HG03342 (cell line): Measurements from ENCODE around the gene LRFN2.

Source experiments
- ATAC-seq: cut with Tn5 transposase; IDR thresholded peaks from one replicate; pipeline ENCODE4 v1.9.1; 2021; ENCODE audit warnings: mild to moderate bottlenecking, moderate library complexity; ENCODE audit not compliant: unreplicated experiment

LRFN2 gene

DNA sequence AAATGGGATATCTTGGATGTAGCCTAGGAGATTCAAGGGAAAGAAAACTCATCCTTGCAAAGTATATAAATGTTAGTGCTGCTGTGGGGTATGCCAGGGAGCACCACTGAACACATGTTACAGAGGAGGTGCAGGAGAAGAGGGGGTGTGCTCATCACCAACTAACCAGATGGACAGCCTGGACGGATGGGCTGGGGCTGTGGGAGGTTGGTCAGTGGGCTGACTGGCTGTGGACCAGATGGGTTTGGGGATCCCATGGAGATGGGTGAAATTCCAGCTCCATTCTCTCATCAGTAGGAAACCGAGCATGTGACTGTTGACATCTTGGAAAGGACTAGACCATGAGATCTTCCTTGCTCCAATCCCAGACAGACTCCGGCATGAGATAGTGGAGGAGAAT lies 201.0 kb downstream of the LRFN2 start:
- no peak for ATAC-seq

- ATAC-seq: no peak
These were observed 203.6 kb downstream of the LRFN2 start for GRCh38 chr6:40383348-40384115.

GRCh38 chr6:40380271-40380670 lies 206.9 kb downstream of the LRFN2 start:
- ATAC-seq: no peak

GRCh38 chr6:40379811-40380210 lies 207.4 kb downstream of the LRFN2 start:
- no peak for ATAC-seq

- ATAC-seq: no peak
These were observed 208.5 kb downstream of the LRFN2 start for GRCh38 chr6:40378725-40379074.

GRCh38 chr6:40378071-40378724 lies 209.0 kb downstream of the LRFN2 start:
- ATAC-seq: no peak

DNA sequence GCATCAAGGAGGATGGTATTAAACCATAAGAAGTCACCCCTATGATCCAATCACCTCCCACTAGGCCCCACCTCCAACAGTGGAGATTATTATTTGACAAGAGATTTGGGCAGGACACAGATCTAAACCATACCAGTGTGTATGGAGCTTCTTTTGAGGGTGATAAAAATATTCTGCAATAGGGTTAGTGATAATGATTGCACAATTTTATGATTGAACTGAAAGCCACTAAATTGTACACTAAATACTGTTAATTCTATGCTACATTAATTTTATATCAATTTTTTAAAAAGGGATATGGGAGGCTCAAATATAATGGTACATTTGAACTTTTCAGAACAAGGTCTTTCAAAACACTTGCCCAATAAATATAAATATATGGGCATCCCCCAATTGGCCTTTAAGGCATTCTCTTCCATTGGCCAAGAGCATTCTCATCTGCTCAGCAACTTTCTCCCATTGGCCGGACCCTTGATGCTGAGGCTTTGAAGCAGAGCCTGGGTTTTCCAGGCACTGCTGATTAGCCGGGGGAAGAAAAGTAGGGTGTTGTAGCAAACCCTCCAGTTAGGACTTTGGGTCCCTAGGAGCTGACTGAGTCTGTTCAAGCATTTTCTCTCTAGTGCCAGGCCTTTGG lies 209.9 kb downstream of the LRFN2 start:
- no peak for ATAC-seq

DNA sequence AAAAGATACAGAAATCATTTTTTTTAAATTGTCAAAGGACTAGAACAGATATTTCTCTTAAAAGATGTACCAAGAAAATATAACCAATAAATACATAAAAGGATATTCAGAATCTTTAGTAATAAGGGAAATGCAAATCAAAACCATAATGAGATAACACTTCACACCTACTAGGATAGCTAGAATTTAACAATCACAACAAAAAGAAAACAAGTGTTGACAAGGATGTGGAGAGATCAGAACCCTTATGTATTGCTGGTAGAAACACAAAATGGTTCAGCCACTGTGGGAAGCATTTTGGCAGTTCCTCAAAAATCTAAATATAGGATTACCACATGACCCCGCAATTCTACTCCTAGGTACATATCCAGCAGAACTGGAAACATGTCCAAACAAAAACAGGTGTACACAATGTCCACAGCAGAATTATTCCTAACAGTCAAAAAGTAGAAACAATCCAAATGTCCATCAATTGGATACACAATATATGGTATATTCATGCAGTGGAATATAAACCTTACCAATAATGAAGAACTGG lies 211.0 kb downstream of the LRFN2 start:
- no peak for ATAC-seq

- no peak for ATAC-seq
These were observed 213.9 kb downstream of the LRFN2 start for GRCh38 chr6:40373267-40373666.

DNA sequence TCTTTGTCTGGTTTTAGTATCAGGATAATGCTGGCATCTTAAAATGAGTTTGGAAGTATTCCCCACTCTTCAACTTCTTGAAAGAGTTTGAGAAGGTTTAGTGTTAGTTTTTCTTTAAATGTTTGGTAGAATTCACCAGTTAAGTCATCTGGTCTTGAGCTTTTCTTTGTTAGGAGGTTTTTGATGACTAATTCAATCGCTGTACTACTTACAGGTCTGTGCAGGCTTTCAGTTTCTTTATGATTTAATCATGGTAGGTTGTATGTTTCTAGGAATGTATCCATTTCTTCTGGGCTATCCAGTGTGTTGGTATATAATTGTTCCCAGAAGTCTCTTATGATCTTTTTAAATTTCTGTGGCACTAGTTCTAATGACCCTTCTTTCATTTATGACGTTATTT lies 215.5 kb downstream of the LRFN2 start:
- ATAC-seq: no peak

GRCh38 chr6:40371095-40371494 lies 216.1 kb downstream of the LRFN2 start:
- ATAC-seq: no peak

DNA sequence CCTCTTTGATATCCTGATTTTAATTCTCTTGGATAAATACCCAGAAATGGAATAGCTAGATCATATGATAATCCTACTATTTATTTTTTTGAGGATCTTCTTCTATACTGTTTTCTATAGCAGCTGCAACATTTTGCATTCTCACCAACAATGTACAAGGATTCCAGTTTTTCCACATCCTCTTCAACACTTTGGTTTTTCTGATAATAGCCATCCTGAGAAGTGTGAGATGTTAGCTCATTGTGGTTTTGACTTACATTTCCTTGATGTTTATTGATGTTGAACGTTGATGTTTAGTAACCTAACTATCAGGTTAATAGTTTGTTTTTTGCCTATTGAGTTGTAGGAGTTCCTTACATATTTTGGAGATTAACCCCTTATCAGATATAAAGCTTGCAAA lies 217.3 kb downstream of the LRFN2 start:
- no peak for ATAC-seq

GRCh38 chr6:40369042-40369441 lies 218.1 kb downstream of the LRFN2 start:
- ATAC-seq: no peak

DNA sequence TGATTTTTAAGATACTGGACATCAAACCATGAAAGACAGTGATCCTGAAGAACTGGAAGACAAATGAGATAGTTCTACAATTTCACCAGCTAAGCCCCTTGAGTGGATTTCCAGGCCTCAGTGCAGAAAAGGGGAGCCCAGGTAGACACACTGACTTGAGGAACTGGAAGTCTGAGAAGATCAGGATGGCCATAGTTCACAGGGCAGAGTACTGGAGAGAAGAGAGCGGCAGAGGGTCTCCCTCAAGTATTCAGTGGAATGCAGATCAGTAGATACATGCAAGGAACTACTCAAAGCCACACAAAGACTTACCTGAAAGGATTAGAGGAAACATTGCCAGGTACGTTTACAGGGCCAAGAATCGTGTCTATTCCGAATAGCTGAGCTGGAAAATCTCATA lies 224.3 kb downstream of the LRFN2 start:
- no peak for ATAC-seq

GRCh38 chr6:40359808-40360207 lies 227.4 kb downstream of the LRFN2 start:
- no peak for ATAC-seq

GRCh38 chr6:40358473-40359460 lies 228.4 kb downstream of the LRFN2 start:
- ATAC-seq: no peak

DNA sequence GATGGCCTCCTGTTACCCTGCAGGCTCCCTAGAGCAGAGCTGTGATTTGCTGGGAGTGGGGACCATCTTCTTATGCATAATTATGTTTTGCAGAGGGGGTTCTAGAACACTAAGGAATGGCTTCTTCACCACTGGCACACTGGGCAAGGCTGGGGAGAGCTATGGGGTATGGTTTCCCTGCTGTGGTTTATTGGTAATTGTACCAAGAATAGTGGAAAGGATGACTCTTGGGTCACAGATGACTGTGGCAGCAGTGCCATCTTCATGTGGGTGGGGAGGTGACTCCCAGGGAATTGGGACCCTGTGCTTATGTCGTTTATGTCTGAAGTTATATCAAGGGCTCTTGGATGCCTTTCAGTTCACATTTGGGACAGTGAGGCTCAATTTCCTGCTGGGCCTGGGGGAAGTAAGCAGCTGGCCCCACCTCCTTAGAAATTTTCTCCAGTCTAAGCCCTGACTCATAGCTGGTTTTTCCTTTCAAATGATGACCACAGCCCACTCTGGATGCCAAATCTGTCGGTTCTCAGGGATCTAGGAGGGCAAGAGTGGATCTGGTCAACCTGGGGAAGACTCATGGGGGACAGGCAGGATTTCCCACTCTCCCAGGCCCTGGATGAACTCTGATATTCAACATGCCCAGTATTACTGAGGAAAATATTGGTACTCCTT lies 230.8 kb downstream of the LRFN2 start:
- ATAC-seq: no peak

- ATAC-seq: no peak
These were observed 231.6 kb downstream of the LRFN2 start for GRCh38 chr6:40355532-40355931.

GRCh38 chr6:40355066-40355465 lies 232.1 kb downstream of the LRFN2 start:
- ATAC-seq: no peak

GRCh38 chr6:40353967-40354452 lies 233.2 kb downstream of the LRFN2 start:
- ATAC-seq: no peak
